ENCODE results near the gene POC1A. TPM values are rescaled to one million over a fixed set of nuclear protein-coding genes. Genes with fewer than 3 reads are reported as not detected.

Gene POC1A
- total and polyA plus RNA-seq, 2 of the 8 experiments (the other 6 are each of a cell fraction or from before 2014, with no cell fraction given) = 35.7 to 39.2 TPM

DNA sequence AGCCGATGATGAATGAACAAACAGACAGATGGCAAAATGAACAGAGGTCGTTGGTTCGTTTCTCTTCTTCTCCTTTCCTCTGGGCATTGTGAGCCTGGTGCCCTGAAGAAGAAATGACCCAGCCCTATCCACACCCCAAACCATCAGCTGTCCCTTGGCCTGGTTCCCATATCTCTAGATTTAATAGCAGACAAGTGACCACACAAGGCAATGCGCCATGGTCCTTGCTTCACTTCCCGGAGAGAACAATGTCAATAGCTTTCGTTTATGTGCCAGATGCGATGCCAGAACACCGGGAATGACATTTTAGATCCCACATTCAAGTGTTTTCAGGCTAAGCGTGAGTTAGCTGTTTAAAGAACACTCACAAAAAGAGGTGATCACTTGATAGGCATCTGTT lies 17.7 kb downstream of the POC1A start:
- H3K9me3 ChIP-seq (ENCODE audit: insufficient read depth in 2 of 2, low read depth in 1 of 2, low read length in 1 of 2) = no peaks in the 10 kb centered on the region
- no peak overlapping the region for H2BK5ac ChIP-seq (ENCODE audit: low read depth, low read length)
- H3K9ac ChIP-seq (replicated peaks in 1 of 4; ENCODE audit: extremely low read depth in 1 of 4, low read depth in 3 of 4, low read length in 3 of 4) = no peak overlapping the region
- peaks cover 0 to 24% (median 16%) of the 10 kb centered on the region in 4 experiments; a peak in 7 of 8 replicates for H3K36me3 ChIP-seq (ENCODE audit: control insufficient read depth in 2 of 4, insufficient read depth in 4 of 4, low read length in 3 of 4)
- no peak overlapping the region for H4K91ac ChIP-seq (replicated peaks; ENCODE audit: insufficient read length, low read length)
- H3K27ac ChIP-seq (ENCODE audit: low read depth, low read length) = no peak overlapping the region
- no peak overlapping the region for H3K4ac ChIP-seq (replicated peaks; ENCODE audit: insufficient read length, low read depth, low read length)
- TF ChIP-seq SP1 (IDR thresholded peaks at IDR 0.05; ENCODE audit: low read depth, low read length) (no peak), NRF1 (IDR thresholded peaks at IDR 0.05; ENCODE audit: low read depth, low read length) (no peak), SRF (IDR thresholded peaks at IDR 0.05; ENCODE audit: low read depth, low read length) (no peak), SIRT6 (IDR thresholded peaks at IDR 0.05; ENCODE audit: low read length) (no peak), TAF1 (IDR thresholded peaks at IDR 0.05; ENCODE audit: low read depth, low read length) (no peak), GABPA (IDR thresholded peaks at IDR 0.05; ENCODE audit: borderline replicate concordance, insufficient read depth, low read length) (no peak), SP4 (IDR thresholded peaks at IDR 0.05; ENCODE audit: low read length) (no peak), KDM1A (IDR thresholded peaks at IDR 0.05; ENCODE audit: borderline replicate concordance, low read length) (no peak), RBBP5 (IDR thresholded peaks at IDR 0.05; ENCODE audit: borderline replicate concordance, low read depth, low read length) (no peak), ASH2L (IDR thresholded peaks at IDR 0.05; ENCODE audit: low read length) (no peak), CBX8 (IDR thresholded peaks at IDR 0.05; ENCODE audit: borderline replicate concordance, low read depth, low read length) (no peak), RNF2 (IDR thresholded peaks at IDR 0.05; ENCODE audit: borderline replicate concordance, low read depth, low read length, missing control alignments, poor library complexity, severe bottlenecking) (no peak), POLR2AphosphoS5 (IDR thresholded peaks at IDR 0.05; ENCODE audit: low read depth, low read length) (no peak)
- TF ChIP-seq, protein P1, sequence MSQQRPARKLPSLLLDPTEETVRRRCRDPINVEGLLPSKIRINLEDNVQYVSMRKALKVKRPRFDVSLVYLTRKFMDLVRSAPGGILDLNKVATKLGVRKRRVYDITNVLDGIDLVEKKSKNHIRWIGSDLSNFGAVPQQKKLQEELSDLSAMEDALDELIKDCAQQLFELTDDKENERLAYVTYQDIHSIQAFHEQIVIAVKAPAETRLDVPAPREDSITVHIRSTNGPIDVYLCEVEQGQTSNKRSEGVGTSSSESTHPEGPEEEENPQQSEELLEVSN (IDR thresholded peaks at IDR 0.05) = no peak
- H2BK20ac ChIP-seq (ENCODE audit: low read length) = no peak overlapping the region
- 92% methylated on average over 9 of the region's 9 CpGs; no CpG with 5 or more reads in 1 of the 2 experiments for WGBS, 2 experiments (ENCODE audit: extremely low coverage in 1 of 2, insufficient coverage in 1 of 2, insufficient read length in 1 of 2, insufficient replicate concordance in 2 of 2, low coverage in 1 of 2, low lambda C conversion rate in 2 of 2, missing lambda C conversion rate in 1 of 2)
- ChIA-PET CTCF (ENCODE audit: partially characterized antibody) (interaction anchor here (0.7 to 2.9 kb wide), 12 partner anchors 9 to 157 kb away, joined by 3 to 19 read pairs (median 3); no protein-coding TSS in a partner anchor), POLR2A (ENCODE audit: partially characterized antibody) (interaction anchor here (1.4 to 2.0 kb wide), 3 partner anchors 14 to 141 kb away, joined by 3 to 5 read pairs (median 4); partner anchors contain the start of genes POC1A and RPL29)
- peaks cover 3% of the 10 kb centered on the region; the same call in 1 of the 2 replicates for H3K79me1 ChIP-seq (ENCODE audit: low read depth, low read length)
- no peak overlapping the region for H4K8ac ChIP-seq (ENCODE audit: extremely low read depth, insufficient read depth, low read length)
- no peak overlapping the region for H3K56ac ChIP-seq (replicated peaks; ENCODE audit: insufficient read length, low read depth, low read length)
- H2BK120ac ChIP-seq (replicated peaks; ENCODE audit: low read depth, low read length) = no peak overlapping the region
- H3K27me3 ChIP-seq (replicated peaks in 1 of 4; ENCODE audit: control insufficient read depth in 3 of 4, extremely low read depth in 1 of 4, insufficient read depth in 3 of 4, low read length in 3 of 4) = no peaks in the 10 kb centered on the region
- no peak overlapping the region for H2AK5ac ChIP-seq (ENCODE audit: low read depth, low read length)
- no peak overlapping the region for H3K4me2 ChIP-seq (ENCODE audit: insufficient read depth in 1 of 2, low read depth in 2 of 2, low read length in 2 of 2)
- no peaks in the 10 kb centered on the region for H3K23me2 ChIP-seq (ENCODE audit: low read depth, low read length)
- H3K4me3 ChIP-seq (ENCODE audit: extremely low read depth in 1 of 4, insufficient read depth in 2 of 4, low read depth in 3 of 4, low read length in 4 of 4) = no peak overlapping the region
- no peak overlapping the region for H2AFZ ChIP-seq (ENCODE audit: low read length)
- no peak for DNase-seq (ENCODE audit: low read depth in 1 of 2, low spot score in 2 of 2)
- no peaks in the 10 kb centered on the region for H3K79me2 ChIP-seq (ENCODE audit: control insufficient read depth in 1 of 2, insufficient read depth in 2 of 2, low read length in 2 of 2)
- no peak overlapping the region for H4K5ac ChIP-seq (ENCODE audit: insufficient read length, low read depth, low read length)
- FAIRE-seq = no peak
- no peak overlapping the region for H3K23ac ChIP-seq (ENCODE audit: insufficient read length)
- no peak overlapping the region for H3K14ac ChIP-seq (ENCODE audit: insufficient read length)
- H4K20me1 ChIP-seq (replicated peaks in 1 of 2; ENCODE audit: control insufficient read depth in 1 of 2, insufficient read depth in 2 of 2, low read length in 2 of 2) = peaks cover 0 to 11% of the 10 kb centered on the region in 2 experiments
- no peaks in the 10 kb centered on the region for H3K4me1 ChIP-seq (replicated peaks in 1 of 4; ENCODE audit: control insufficient read depth in 3 of 4, insufficient read depth in 4 of 4, low read length in 3 of 4)
- no peak overlapping the region for H2BK12ac ChIP-seq (ENCODE audit: low read depth, low read length)
- no peak overlapping the region for H3K18ac ChIP-seq (ENCODE audit: extremely low read depth, low read length)
- no peak overlapping the region for H2BK15ac ChIP-seq (ENCODE audit: low read length)

Data from H1 (cell line).